HG02610 (cell line): Measurements from ENCODE around the gene PLEKHA6.
"Not testable (repeated sequence)": the region's sequence is repeated elsewhere in the genome, so short reads cannot be mapped to it uniquely, and the experiment has no call there.

Source experiments
- ATAC-seq: cut with Tn5 transposase; IDR thresholded peaks from one replicate; pipeline ENCODE4 v1.9.1; 2021; ENCODE audit warnings: mild to moderate bottlenecking, moderate library complexity; ENCODE audit not compliant: unreplicated experiment

PLEKHA6 gene

DNA sequence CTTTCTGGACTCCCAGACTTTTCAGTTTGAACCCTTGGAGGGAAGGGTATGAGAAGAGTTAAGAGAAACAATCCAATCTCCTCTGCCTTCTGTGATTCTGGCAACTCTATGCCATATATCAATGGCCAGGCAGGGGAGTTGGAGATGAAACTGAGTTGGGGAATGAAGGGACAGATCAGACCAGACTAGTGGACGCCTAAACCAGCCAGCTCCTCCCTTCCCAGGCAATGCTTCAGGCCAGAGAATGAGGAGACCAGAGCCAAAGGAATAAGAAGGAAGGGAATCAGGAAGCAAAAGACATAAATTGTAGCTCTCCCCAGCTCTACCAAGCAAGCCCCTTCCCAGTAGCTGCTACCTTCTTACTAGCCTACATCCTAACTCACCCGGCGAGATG is 22.7 kb downstream of the PLEKHA6 start:
- ATAC-seq, result no peak

DNA sequence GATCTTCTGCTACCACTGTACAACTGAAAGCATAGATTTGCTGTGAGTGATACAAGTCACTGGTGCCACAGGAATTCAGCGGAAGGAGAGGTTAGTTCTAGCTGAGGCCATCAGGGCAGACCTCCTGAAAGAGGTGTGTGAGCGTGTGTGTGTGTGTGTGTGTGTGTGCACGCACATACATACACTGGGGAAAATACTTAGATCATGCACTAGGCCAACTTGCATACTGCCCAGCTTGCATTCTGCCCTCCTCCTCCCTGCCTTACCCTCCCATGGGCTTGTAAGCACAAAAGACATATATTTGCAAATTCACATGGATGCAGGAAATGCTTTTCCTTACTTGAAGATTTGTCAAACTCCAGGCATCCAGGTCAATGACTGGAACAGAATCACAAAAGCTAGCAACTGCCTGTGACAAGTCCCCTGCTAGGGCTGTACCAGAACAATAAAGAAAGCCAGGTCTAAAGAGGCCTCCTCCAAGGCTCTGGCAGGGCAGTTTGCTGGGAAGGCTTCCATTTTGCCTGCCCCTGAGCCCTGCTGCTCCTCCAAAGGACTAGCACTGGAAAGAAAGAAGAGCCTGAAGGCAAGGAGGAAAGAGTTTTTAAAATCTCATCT is 23.2 kb downstream of the PLEKHA6 start:
- ATAC-seq, result no peak

DNA sequence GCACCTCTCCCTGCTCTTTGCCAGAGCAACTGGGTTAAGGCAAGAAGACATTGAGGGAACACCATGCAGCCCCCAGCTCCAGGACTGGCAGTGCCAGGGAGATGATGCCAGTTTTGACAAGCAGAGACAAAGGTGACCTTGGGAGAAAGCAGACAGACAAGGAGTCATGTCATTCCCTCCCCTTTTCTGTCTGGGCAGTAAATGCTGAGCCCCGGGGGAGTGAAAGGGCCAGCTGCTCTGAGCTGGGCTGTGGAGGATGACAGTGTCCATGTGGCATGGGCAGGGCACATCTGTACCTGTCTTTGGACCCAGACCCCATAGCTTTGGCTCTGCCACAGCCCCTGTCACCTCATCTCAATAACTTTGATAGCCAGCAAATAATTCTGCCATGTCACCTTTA is 24.2 kb downstream of the PLEKHA6 start:
- ATAC-seq, result no peak

DNA sequence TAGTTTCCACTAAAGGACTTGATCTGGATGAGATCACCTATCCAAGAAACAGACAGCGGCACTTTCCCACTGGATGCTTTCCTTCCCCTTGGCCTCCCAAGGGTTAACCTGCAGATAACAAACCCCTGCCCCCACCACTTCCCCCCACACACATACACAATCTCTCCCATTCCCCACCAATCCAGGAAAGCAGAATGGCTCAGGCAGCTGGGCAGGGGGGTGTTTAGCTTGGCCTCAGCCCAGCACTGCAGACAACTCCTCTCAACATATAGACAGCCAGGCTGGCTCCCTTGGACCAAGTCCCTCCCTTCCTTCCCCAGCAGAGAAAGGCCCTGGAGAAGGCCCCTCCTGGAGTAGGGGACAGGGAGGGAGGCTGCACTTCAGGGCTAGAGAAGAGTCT is 24.6 kb downstream of the PLEKHA6 start:
- no peak for ATAC-seq

DNA sequence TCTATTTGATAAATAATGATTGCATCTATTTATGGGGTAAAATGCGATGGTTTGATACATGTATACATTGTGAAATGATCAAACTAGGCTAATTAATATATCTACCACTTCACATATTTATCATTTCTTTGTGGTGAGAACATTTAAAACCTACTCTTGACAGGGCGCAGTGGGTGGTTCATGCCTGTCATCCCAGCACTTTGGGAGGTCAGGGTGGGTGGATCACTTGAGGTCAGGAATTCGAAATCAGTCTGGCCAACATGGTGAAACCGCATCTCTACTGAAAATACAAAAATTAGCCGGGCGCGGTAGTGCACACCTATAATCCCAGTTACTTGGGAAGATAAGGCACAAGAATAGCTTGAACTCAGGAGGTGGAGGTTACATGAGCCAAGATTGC is 25.3 kb downstream of the PLEKHA6 start:
- no peak for ATAC-seq

DNA sequence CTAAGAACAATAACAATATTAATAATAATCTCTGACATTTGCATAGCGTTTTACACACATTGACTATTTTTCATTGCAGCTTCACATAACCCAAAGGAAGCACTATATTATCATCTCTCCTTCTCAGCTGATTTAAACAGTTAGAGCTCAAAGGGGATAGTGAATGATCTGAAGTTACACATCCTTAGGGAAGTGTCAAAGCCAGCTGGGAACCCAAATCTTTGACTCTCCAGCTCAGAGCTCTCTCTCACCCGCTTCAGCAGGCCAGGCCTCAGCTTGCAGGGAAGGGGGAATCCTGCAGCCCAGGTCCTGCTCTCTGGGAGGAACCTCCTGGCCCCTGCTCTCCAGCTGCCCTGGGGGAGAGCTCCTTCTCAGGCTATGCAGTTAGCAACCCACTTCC is 26.3 kb downstream of the PLEKHA6 start:
- no peak for ATAC-seq

DNA sequence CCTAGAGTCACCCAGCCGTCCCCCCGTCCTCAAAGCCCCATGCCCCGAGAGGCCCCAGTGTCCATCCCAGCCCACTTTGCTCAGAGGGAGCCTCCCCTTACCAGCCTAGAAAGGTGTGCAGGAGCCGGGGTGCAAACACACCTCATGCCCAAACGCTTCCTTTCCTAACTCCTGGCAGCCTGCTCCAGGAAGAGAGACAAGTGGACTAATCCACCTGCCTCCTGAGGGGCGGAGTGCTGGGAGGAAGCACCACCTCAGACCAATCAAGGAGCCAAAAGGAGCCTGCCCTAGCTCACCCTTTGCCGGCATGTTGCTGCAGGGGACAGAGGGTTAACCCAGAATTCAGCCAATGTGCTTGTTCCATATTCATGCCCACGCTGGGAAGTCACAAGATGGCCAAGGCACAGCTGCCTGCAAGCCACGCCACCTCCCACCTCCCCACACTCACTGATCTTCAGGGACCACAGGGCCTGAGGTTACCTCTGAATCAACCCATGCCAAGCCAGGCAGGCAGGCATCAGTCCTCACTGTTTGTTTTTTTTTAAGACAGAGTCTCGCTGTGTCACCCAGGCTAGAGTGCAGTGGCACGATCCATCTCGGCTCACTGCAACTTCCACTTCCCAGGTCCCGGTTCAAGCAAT is 27.8 kb downstream of the PLEKHA6 start:
- no peak for ATAC-seq

DNA sequence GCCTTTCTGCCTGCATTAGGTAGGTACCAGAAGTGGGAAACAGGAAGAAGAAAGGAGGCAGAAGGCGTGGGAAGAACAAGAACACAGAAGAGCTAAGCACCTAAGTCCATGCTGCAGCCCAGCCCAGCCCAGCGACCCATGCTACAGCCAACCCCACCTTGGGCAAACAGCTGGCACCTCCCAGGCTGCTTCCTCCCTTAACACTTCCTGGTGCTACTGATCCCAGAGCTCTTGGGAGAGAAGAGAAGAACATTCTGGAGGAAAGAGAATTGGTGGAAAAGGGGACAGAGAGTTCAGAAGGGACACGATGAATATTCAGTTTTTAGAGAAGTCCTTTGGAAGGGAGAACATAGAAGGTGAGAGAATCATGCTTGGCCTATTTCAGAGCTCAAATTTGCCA is 28.5 kb downstream of the PLEKHA6 start:
- no peak for ATAC-seq

DNA sequence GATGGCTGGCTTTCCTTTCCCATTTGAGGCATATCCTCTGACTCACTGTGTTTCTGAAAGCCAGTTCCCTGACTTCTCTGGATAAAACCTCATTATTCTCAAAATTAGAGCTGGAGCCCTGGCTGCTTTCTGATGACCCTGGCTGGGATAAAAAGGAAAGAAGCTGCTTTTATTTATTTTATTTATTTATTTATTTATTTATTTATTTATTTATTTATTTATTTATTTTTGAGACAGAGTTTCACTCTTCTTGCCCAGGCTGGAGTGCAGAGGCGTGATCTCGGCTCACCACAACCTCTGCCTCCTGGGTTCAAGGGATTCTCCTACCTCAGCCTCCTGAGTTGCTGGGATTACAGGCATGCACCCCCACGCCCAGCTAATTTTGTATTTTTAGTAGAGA is 31.9 kb downstream of the PLEKHA6 start:
- not testable (repeated sequence) for ATAC-seq

DNA sequence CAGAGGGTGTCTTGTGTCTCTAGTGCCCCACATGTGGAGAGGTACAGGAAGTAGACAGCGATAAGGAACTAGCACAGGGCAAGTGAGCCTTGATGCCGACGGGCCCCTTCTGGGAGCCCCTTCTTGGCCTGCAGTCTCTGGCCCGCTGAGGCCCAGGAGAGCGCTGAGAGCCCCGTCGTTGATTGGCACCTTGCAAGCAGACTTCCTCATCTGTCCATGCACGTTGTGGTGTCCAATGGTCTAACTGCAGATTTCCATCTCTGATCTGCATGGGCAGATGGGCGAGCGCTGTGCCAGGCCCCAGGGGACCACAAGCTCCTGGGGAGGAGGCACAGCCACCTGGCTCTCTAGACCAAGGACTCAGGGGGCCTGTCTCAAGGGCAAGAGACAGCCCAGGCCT is 32.4 kb downstream of the PLEKHA6 start:
- no peak for ATAC-seq

DNA sequence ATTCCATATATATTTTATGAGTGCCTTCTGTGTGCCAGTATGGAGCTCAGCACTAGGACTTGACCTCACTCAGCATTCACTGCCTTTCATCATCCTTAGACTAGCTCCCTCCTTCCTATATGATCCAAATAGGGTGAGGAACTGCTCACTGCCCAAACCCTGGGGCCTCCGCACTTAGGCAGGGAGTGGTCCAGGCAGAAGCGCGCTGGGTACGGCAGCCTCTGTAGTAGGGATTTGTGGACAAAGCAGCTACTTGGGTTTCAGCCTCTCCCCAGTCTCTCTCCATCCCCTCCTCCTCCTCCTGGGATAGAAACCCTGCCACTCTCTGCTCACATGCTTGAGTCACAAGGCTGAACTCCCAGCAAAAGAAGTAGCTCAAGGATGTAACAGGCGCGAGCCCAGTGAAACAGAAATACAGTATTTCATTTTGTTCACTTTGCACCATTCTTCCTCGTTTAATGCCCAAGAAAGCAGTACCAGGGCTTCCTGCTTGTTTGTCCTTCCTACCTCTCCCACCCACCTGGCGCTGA is 32.9 kb downstream of the PLEKHA6 start:
- no peak for ATAC-seq

DNA sequence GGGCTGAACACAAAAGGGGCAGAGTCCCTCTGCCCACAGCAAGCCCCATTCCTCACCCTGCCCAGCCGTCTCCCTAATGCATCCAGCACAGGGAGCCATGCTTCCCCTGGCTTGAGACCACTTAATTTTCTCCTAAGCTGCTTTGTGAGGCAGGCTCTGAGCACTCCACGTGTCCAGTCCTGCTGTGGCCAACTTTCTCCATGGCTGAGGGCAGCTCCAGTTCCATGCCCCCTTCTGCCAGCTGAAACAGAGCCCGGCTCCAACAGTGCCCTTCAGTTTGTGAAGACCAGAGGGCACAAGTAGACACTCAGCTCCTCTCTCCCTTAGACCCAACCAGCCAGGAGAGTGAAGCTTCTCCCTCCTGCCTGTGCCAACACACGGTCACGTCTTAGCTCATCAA is 33.8 kb downstream of the PLEKHA6 start:
- no peak for ATAC-seq

DNA sequence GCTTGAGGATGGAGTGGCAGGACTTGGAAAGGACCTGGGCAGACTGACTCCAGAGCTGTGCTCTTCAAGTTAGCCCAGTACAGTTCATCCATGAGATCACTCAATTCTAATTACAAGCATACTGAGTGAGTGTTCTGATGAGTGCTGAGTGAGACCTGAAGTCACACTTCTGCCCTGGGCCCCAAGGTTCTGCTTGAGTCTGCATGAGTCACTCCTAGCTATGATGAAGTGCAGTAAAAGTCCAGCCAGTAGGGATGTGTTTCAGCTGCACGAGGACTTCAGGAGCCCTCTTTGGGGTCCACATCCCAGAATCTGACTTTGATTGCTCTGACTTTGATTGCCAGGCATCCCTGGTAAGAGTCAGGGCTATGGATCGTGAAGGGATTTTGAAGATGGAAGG is 35.8 kb downstream of the PLEKHA6 start:
- ATAC-seq, result no peak

DNA sequence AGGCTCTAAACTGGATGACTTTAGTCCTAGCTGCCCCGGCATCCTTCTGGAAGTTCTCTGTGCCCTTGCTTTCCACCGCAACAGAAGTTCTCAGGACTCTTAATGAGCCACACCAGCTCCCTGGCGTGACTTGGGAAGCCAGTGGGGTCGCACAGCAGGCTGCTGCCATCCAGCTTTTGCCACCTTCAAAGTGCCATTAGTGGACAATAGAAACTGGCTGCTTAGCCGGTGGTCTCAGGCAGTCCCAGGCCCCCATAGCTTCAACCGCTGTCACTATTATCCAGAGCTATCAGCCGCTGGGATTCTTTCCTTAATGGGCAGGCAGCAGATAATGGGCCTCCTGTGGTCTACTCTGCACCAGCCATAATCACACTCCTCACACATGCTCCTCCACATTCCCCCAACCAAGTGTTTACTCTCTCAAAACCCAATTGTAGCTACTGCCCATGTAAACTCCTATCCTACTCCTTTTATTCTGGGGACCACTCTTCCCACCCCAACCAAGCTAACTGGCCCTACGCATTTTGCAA is 37.3 kb downstream of the PLEKHA6 start:
- no peak for ATAC-seq

DNA sequence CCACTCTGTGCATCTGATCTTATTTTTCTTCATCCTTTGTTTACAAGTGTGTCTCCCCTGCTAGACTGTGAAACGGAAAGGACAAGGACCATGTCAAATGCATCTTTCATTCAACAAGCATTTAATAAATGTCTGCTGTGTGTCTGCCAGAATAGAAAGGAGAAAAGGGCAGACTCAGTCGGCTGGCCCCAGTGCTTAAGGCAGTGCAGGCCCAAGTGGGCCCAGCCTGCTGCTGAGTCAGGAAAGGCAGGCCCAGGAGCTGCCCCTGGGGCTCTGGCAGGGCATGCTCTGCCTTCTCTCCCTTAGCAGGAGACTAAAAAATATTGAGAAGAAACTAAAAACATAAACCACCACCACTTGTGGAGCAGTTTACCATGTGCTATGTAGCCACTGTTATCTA is 38.1 kb downstream of the PLEKHA6 start:
- ATAC-seq, result no peak

DNA sequence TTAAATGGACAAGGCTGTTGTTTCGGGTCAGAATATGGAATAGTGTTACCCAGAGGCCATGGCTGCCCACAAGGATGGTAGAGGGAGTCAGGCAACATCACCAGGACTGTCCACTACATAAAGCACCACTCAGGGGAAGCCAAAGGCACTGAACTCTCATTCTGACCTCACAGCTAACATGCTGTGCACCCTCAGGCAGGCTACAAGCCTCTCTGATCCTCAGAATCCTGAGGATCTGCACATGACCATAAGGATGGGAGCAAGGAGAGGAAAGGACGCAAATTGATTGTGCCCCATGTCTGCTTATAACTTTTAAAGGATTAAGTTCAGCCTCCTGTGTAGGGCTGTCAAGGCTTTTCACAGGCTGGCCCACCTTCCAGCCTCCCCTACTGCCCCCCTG is 38.7 kb downstream of the PLEKHA6 start:
- no peak for ATAC-seq

DNA sequence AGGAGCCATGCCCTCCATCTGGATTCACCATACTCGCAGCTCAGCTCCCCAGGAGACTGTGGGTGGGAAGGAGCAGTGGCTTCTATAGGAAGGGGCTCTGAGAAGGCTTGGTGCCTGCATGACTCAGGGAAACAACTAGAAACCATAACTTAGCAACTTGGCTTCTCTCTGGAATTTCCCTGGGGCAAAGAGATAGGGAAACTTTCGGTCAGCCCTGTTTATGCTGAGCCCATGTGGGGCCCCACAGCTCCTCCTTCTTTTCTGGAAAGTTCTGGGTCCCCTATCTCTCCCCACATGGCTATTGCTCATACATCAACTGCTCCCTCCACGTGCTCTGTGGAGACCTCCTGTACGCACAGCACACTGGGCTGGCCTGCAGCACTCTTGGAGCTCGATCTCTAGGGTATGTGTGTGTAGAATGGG is 39.3 kb downstream of the PLEKHA6 start:
- ATAC-seq, result no peak

DNA sequence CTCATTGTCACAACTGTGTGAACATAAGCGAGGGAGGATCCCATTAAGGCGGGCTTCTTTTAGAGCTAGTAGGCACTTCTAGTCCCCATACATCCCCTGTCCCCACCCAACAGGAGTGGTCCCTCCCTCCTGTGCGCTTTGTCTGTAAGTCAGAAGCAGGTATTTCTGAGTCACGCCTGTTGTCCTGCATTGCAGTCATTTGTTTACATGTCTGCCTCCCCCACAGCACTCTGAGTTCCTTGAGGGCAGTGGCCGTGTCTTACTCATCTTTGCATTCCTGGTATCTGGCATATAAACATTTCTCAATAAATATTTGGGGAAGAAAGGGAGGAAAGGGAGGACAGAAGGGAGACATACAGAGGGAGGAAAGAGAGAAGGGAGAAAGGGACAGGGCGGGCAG is 40.3 kb downstream of the PLEKHA6 start:
- ATAC-seq, result no peak

DNA sequence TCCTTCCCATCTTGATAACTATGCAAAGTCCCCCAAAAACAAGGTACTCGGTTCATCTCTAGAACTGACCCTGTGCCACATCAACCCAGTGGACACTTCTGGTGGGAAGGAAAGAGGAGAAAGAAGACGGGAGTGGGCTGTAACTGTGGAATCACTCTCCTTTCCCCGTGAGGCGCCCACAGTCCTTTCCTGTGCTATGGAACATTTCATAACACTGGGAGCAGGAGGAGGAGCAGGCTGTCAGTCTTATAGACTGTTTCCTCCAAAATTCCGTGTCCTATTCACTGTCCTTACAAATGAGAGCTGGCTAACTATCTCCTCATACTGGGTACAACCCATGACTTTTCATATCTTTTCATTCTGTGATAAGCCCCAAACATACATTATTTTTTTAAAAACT is 40.7 kb downstream of the PLEKHA6 start:
- no peak for ATAC-seq

DNA sequence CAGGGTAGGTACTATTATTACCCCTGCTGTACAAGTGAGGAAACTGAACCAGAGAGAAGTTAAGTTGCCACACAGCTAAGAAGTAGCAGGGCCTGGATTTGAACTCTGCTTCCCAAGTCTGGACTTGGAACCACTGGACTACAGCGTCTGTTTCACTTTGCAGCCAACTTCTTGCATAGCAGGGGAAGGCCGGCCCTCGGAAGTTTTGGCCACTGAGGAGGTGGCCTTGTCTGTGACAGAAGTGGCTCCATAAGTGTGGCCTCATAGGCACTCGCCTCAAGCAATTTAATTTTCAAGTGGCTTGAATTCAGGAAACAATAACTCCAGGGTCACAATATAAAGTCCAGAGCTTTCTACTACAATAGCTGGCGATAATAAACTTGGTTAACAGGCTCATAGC is 41.4 kb downstream of the PLEKHA6 start:
- ATAC-seq, result no peak

DNA sequence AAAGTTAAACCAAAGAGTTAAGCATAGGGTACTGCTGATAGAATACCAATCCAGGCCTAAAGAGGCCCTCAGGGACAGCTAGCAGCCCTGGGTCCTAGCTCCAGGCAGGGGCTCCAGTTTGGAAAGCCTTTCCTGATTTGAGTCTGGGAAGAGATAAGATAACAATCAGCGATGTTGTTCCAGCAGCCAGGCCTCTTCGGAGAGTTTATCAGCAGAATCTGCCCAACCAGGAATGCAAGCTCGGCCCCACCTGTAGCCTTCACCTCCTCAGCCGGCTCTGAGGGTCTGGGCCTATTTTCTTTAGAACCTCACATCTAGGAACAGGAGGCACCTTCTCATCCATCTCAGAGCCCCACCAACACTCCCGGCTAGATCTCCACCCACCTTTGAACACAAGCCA is 42.6 kb downstream of the PLEKHA6 start:
- no peak for ATAC-seq

DNA sequence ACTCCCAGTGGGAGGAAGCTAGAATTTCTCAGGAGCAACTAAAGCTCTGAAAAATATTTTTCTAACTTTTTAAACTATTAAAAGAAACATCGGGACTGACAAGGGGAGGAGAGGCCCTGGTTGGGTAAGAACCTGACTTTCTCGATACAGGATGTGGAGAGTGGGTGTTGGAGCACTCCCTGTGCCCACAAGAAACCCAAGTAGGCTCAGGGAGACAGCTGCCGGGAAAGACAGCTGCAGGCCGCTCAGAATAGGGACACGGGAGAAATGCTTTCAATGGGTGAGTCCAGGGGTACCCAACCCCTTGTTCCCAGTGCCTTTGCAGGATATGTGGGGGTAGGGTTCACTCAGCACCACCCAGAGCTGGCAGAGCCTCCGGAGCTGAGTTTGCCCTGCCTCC is 43.6 kb downstream of the PLEKHA6 start:
- no peak for ATAC-seq
